Activated CD8-positive, alpha-beta memory T cell treated with anti-CD3 and anti-CD28 coated beads, Interleukin-2, amount 50 U/mL, for 24 hours (primary cell): ENCODE data around the gene GPR156.
"Not testable (repeated sequence)": the region's sequence is repeated elsewhere in the genome, so short reads cannot be mapped to it uniquely, and the experiment has no call there.

ENCODE experiments used
- DNase-seq: peaks from one replicate; pipeline ENCODE4 v3.0.0-alpha.2; 2020; ENCODE audit errors: extremely low read depth

GPR156 gene

DNA sequence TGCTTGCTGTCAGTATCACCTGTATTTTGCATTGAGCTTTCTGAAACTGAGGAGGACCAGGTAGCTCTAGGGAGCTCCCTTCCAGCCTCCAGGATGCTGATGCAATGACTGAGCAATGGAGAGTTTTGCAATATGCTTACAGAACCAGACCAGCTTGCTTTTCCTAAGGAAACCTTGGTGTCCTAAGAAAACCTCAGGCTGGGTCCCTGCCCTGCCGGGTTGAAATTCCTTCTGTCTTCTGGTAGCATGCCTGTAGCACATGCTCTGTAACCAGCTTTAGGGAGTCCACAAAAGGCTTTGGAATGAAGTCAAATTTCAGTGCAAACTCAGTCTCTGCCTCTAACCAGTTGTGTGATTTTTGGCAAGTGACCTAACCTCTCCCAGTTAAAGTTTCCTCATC, 125.0 kb downstream of the GPR156 start:
- no peak for DNase-seq

DNA sequence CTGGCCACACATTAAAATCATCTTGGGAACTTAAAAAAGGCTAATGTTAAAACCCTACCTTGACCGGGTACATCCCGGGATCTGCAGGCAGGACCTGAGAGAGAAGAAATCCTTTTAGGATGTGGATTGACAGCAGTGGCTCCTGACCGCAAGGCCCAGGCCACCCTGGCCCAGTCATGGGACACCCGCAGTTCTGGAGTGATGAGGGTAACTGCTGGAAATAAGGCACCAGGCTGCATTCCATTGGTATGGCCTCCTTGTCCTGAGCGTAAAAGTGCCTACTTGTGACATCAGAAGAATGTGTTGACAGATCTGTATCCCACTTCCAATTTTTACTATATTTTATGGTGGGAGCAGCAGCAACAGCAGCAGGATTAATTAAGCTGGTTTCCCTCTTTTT, 127.3 kb downstream of the GPR156 start:
- DNase-seq: no peak

DNA sequence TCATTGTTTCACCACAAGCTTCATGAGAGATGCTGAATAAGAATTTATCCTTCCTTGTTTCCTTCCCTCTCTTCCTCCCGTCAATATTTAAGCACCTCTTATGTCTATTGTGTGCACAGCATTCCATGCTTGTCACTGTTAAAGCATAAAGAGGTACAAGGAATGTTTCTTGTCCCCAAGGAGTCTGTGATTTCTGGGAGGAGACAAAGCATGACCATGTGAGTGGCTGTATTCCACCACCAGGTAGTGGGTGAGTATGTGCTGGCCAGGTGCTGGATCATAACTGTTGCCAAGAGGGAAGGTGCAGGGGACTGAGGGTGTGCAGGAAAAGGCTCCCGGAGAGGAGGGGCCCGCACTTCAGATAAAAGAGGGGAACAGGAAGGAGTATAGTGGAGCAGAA, 127.9 kb downstream of the GPR156 start:
- DNase-seq: no peak

DNA sequence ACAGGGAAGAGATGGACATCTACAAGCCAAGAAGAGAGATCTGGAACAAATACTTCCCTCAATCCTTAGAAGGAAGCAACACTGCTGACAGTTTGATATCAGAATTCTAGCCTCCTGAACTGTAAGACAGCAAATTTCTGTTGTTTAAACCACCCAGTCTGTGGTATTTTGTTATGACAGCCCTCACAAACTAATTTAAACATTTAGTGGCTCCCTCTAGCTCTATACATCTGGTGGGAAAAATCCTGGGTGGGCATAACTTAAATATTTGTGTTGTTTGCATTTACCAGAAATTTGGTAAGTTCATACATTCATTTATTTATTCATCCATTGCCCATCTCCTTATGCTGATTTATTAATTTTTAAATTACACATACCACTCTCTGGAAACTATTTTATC, 128.3 kb downstream of the GPR156 start:
- DNase-seq: no peak

DNA sequence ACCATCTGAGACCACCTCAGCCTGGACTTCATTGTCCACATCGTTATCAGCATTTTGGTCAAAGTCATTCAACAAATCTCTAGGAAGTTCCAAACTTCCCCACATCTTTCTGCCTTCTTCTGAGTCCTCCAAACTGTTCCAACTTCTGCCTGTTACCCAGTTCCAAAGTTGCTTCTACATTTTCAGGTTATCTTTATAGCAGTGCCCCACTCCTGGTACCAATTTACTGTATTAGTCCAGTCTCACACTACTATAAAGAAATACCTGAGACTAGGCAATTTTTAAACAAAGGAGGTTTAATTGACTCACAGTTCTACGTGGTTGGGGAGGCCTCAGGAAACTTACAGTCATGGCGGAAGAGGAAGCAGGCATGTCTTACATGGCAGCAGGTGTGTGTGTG, 129.3 kb downstream of the GPR156 start:
- DNase-seq: not testable (repeated sequence)

DNA sequence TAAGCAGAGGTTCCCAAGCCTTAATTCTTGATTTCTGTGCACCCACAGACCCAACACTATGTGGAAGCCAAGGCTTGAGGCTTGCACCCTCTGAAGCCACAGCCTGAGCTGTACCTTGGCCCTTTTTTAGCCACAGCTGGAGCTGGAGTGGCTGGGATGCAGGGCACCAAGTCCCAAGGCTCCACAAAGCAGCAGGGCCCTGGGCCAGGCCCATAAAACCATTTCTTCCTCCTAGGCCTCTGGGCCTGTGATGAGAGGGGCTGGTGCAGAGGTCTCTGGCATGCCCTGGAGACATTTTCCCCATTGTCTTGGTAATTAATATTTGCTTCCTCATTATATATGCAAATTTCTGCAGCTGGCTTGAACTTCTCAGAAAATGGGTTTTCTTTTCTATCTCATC, 129.9 kb downstream of the GPR156 start:
- no peak for DNase-seq

DNA sequence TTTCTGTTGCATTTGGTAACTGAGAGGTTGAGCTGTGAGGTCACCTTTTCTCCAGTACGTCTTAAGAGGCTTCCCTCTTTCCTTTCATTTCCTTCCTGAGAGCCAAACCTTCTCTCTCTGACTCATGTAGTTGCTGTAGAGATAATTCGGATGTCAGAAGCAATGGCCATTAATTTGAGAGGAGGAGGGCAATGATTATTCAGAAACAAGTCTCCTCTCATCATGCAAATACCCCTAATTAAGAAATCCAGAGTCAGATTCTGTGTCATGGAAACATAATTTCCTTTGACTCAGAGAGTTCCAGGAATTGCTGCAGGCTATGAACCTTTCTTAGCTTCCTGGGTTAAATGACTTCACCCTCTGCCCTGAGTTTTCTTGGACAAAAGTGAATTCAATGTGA, 131.7 kb downstream of the GPR156 start:
- DNase-seq: no peak

DNA sequence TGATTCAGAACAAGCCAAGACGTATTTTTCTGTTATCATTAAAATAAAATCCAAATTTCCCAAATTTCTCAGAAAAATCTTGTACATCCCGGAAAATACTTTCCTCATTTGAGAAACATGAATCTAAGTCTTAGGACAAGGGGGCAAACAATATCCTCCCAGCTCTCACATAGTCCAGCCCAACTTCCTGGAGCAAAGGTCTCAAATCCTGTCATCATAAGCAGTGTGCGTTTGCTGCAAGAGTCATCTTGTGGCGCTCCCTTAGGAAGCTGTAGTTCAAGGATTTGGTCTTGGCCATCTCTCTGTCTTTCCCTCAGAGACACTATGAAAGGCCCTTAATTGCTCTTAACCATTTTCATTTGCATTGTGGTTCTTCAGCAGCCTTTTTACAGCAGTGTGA, 133.2 kb downstream of the GPR156 start:
- DNase-seq: no peak

DNA sequence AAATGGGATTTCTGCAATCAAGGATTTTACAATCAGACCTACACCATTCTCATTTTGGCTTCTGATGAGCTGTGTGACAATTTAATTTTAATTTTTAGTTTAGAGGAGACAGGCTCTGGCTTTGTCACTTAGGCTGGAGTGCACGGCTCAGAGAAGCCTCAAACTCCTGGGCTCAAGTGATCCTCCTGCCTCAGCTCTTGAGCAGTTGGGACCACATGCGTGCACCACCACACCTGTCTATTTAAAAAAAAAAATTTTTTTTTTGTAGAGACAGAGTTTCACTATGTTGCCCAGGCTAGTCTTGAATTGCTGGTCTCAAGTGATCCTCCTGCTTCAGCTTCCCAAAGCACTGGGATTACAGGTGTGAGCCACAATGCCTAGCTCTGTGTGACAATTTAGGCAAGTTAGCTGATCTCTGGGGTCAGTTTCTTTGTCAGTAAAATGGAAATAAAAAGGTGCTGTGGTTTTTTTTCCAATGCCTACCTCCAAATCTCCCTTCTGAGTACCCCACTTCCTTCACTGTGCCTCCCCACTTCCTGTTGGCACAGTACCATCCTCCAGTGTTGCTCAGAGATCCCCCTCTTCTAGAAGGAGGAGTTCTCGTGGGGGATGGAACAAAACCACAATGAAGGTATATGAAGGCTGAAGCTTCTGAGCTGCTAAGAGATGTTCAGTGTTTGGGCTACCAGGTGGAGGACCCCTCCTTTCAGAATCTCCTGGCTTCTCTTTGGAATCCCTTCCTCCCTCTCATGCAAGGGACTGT, 136.7 kb downstream of the GPR156 start:
- no peak for DNase-seq

DNA sequence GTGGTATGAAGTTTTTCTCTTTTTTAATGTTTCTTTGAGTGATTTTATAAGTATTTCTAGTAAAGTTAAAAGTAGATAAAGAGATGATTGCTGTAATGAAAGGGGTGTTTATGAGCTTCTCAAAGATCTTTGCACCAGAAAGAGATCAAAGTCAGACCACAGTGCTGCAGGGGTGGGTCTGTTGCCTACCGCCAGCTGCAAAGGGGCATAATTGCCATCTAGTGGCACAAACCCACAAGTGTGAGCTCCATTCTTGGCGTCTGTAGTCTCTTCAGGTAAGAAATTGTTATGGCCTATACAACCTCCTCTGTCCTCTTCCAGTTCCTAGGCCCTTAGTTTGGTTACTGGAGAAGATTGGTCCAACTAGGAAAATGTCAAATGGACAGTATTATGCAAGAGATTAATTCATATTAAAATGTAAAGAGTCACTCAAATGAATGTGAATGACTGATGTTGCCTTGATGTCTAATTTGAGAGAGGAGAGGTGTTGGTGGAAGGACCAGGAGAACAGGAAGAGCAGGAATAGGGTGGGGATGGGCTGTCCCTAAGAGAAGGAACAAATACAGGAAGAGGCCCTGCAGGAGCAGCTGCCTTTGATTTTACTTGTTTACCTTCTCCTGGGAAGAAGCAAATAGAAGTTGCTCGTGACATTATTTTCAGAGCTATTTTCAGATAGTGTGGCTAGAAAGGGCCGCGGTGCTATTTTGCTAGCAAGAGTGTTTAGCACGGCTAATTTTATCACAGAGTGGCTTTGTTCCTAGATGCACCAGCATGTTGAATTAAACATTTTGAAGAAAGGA, 137.8 kb downstream of the GPR156 start:
- no peak for DNase-seq

DNA sequence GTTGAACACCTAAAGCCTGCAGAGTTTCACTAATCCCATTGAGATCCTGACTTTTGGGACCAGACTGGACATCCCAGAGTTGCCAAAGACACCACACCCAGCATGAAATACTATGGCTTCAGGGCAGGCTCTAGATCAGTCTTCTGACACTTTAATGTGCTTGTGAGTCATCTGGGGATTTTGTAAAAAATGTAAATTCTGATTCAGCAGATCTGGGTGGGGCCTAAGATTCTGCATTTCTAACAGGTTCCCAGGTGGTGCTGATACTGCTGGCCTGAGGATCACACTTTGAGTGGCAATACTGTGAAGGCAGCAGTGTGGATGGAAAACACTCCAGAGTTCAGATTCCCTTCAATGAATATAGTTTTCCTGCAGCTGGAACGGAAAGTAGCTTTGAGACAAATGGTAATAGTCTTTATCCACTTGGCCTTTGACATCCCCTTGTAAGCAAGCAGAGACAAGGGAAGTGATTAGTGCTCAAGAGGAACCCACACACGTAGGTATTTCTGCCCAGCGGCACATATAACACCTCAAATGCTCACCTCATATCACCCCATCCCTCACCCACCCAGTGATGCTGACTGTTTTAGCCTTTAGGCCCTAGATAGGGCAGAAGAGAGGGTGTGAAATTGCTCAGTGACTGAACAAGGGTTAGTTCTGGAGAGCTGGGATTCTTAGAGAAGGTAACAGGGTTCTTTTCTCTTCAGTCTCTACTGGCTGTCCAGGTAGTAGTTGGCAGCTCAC, 139.3 kb downstream of the GPR156 start:
- DNase-seq: no peak

DNA sequence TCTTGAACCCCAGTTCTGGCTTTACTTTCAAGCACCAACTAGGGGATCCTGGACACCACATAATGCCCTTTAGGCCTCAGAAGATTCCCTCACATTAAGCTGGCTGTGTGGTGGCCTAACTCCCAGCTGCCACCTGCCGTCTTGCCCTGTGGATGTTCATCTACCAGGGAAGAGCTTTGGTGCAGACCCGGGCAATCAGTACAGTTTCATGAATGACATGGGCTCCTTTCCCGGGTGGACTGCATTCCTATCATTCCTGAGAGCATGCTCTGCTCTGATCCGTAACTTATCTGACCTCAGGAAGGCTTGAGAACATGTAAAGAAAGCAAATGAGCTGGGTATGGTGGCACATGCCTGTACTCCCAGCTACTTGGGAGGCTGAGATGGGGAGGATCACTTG, 140.8 kb downstream of the GPR156 start:
- DNase-seq: no peak

DNA sequence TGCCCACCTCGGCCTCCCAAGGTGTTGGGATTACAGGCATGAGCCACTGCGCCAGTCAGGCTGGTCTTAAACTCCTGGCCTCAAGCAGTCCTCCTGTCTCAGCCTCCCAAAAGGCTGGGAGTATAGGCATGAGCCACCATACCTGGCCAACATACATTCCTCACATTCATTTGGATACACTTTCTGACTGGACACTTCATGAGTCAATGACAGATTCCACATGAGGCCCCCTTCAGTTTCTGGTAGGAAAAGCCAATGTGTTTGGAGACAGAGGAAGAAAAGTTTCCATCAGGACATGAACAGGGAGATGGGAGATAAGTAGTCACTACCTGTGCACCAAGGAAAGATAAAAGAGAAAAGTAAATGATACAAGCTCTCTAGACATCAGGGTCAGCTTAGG, 141.3 kb downstream of the GPR156 start:
- no peak for DNase-seq

DNA sequence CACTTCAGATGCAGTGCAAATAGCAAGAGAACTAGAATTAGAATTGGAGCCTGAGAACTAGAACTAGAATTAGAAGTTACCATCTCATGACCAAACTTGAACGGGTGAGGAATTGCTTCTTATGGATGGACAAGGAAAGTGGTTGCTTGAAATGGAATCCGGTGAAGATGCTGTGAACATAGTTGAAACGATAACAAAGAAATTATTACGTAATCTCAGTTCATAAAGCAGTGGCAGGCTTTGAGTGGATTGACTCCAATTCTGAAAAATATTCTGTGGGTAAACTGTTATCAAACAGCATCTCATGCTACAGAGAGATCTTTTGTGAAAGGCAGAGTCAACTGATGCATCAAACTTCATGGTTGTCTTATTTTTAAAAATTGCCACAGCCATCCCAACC, 142.8 kb downstream of the GPR156 start:
- DNase-seq: no peak

DNA sequence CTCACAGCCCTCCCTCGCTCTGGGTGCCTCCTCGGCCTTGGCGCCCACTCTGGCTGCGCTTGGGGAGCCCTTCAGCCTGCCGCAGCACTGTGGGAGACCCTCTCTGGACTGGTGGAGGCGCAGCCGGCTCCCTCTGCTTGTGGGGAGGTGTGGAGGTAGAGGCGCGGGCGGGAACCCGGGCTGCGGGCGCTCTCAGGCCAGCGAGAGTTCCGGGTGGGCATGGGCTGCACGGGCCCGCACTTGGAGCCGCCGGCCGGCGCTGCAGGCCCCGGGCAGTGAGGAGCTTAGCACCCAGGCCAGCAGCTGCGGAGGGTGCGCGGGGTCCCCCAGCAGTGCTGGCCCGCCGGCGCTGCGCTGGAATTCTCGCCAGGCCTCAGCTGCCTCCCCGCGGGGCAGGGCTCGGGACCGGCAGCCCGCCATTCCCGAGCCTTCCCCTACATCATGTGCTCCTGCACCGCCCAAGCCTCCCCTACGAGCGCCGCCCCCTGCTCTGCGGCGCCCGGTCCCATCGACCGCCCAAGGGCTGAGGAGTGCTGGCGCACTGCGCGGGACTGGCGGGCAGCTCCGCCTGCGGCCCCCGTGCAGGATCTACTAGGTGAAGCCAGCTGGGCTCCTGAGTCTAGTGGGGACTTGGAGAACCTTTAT, 144.8 kb downstream of the GPR156 start:
- no peak for DNase-seq

DNA sequence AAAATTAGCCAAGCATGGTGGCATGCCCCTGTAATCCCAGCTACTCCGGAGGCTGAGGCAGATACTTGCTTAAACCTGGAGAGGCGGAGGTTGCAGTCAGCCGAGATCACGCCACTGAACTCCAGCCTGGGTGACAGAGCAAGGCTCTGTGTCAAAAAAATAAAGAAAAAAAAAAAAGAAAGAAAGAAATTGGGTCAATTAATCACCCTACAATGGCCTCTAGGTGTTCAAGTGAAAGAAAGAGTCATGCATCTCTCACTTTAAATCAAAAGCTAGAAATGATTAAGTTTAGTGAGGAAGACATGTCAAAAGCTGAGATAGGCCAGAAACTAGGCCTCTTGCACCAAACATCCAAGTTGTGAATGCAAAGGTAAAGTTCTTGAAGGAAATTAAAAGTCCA, 145.9 kb downstream of the GPR156 start:
- DNase-seq: no peak

DNA sequence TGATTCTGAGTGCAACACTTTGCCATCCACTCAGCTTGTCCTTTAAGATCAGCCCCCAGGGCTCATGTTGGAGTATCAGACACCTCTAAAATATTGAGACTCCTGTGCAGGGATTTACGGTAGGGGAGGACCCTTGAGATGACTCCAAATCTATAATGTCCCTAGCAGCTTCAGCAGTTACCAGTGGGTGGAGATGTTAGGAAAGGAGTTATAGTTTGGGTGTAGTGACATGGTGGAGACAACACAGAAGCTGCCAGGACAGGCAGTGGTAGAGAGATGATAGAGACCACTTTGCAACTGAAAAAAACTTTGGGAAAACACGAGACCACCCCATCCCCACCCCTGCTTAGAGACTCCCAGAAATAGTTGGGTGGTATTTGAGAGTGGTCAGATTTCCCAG, 147.5 kb downstream of the GPR156 start:
- no peak for DNase-seq

DNA sequence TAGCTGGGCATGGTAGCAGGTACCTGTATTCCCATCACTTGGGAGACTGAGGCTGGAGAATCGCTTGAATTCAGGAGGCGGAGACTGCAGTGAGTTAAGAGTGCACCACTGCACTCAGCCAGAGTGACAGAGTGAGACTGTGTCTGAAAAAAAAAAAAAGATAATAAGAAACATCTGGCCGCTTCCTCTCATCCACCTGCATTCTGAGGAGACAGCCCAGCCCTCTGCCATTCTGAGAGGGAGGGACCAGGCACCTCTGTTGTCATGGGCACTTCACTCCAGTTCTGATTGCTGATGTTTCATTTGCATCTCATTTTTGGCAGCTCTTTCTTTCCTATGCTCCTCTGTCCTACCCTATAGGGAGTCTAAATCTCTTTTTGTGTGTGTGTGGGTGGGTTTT, 154.4 kb downstream of the GPR156 start:
- no peak for DNase-seq

DNA sequence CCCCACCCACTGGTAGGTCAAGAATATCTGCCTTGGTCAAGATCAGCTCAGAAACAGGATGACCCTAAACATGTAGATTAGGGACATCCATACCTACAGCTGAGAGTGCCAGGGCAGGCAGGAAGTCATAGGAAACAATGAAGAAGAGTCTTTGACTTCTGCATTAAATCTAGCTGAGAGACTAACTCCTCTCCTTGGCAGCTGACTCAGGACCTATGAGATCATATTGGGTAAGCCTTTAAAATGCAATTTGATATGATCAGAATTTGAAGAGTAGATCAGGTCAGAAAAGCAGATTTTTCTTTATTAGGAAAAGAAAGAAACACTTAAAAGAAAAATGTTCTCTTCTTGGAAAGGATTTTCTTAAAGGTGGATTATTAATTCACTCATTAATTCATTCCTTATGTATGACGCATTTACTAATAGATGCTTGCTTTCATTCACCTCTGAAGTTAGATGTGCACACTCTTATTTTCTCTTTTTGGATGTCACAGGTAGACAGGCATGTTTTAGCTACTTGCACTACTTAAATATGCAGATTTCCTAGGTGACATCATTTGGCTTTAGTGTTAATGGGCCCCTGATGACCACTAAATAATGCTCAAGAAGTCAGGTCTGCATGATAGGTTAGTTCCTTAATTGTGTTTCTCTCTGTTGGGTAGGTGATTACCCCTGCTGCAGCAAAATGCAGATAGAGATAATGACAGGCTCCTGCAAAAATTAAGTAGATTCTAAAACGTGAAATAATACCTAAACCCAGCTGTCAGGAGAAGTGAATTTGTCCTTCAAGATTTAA, 155.1 kb downstream of the GPR156 start:
- DNase-seq: no peak

DNA sequence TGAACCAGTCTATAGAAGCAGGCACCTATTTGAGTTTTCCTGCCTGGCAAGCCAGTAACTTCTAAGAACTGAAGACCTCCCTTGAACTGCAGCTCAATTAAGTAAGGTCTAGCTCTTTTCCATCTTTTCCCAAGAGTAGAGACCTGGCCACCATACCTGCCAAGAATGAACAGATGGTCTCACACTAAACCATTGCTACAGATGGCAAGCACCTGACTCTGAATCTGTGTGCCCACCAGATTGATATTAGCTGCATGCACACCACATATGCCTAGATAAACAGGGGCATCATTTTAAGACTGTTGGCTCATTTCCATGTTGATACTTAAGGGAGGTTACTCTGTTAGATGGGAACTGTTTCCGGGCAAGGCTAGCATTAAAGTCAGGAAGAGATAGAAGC, 156.0 kb downstream of the GPR156 start:
- DNase-seq: no peak

DNA sequence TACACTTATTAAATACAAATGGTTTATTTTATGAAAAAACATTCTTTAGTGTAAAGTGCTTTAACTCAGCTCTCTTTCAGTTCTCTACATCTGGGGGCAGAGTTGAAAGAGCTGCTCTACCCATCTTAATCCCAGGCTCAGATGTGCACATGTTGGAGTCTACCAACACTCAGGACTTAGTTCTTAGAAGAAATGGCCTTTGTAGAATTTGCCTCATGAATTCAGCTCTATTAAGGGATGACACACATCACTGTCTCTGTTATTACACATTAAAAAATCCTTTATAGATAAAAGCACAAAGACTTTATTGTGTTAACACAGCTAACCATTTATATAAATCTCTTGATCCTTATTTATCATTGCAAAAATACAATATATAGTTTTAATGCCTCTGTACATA, 159.0 kb downstream of the GPR156 start:
- DNase-seq: no peak
